Loucy (cell line): ENCODE results near the gene STARD10.

Experiments used
- EZH2phosphoT487 ChIP-seq: fragments of 200-600 bp; IDR thresholded peaks from 2 replicates; pipeline ENCODE4 v1.6.1; 2018; ENCODE audit warnings: antibody characterized with exemption, mild to moderate bottlenecking, moderate library complexity, borderline replicate concordance
- TF ChIP-seq, protein P1 (sequence below): fragments of 200-600 bp; sonication (generic); conservative IDR thresholded peaks from 2 replicates; pipeline ENCODE4 v1.5.1; 2014; ENCODE audit warnings: mild to moderate bottlenecking, antibody characterized with exemption, low read length

DNA sequence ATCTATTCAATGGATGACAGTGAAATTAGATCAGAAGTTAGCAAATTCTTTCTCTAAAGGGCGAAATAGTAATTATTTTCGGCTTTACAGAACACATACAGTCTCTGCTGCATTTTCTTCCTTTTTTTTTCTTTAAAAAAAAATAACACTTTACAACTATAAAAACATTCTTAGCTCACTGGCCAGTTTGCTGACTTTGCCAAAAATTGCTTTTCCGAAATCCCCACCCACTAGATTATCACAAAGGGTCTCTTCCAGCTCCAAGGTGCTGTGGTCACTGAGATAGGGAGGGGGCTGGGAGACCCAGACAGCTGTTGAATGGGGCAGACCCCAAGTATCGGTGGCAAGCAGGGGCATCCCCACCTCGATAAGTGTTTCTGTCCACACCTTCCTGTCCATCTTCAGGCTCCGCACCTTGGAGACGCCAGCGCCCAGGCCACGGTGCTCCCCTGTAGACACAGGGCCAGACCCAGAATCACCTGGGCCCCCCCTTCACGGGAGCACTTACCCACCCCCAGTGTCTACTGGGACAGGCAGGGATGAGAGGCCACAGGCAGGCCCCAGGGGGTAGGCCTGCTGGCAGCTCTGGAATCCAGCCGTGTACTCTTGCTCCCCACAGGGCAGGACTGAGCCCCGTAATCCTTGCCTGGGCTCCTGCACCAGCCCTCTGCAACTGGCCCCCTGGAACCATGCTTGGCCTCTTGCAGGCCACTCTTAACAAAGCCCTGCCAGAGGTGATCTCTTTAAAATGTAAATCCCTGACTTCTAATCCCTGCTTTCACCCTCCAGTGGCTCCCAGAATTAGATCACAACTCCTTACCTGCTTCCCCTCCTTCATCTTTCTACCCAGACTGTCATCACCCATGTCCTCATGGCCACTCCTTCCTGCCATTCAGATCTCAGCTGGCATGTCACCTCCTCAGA, 88.1 kb downstream of the STARD10 start:
- TF ChIP-seq, protein P1, sequence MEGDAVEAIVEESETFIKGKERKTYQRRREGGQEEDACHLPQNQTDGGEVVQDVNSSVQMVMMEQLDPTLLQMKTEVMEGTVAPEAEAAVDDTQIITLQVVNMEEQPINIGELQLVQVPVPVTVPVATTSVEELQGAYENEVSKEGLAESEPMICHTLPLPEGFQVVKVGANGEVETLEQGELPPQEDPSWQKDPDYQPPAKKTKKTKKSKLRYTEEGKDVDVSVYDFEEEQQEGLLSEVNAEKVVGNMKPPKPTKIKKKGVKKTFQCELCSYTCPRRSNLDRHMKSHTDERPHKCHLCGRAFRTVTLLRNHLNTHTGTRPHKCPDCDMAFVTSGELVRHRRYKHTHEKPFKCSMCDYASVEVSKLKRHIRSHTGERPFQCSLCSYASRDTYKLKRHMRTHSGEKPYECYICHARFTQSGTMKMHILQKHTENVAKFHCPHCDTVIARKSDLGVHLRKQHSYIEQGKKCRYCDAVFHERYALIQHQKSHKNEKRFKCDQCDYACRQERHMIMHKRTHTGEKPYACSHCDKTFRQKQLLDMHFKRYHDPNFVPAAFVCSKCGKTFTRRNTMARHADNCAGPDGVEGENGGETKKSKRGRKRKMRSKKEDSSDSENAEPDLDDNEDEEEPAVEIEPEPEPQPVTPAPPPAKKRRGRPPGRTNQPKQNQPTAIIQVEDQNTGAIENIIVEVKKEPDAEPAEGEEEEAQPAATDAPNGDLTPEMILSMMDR, result no peak
- no peak for TF ChIP-seq EZH2phosphoT487
